Smooth muscle cell of the coronary artery (primary cell): Measurements from ENCODE around the gene UBTFL1. TPM values are rescaled to one million over a fixed set of nuclear protein-coding genes. Genes with fewer than 3 reads are reported as not detected.

Source experiments
- total RNA-seq: library from RNA; depleted of rRNA; stranded (reverse); fragments of >200 nt; gene quantifications from 2 replicates; pipeline ENCODE4 v1.2.3, GENCODE V29; 2014; ENCODE audit warnings: low replicate concordance

The UBTFL1 gene, protein sequence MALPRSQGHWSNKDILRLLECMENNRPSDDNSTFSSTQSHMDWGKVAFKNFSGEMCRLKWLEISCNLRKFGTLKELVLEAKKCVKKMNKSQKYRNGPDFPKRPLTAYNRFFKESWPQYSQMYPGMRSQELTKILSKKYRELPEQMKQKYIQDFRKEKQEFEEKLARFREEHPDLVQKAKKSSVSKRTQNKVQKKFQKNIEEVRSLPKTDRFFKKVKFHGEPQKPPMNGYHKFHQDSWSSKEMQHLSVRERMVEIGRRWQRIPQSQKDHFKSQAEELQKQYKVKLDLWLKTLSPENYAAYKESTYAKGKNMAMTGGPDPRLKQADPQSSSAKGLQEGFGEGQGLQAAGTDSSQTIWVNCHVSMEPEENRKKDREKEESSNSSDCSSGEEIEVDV
- not detected in 2 replicates for total RNA-seq

DNA sequence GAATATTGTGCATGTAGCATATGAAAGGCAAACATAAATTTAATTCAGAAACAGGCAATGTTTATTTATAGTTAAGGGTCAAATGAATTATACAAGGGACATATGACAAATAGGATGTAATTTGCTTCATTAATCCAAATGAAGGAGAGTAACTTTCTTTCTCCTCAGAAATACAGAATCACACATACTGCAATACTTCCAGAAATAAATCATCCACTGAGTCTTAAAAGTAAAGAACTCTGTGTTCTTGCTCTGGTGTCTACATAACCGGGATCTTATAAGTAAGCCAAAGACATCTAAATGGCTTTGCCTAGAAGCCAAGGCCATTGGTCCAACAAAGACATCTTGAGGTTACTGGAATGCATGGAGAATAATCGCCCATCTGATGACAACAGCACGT, at the start of gene UBTFL1:
Gene UBTFL1 (plus strand): TSS at position 301 of the 400 bp plus-strand sequence. CDS start 0 bp downstream, at position 301.

GRCh38 chr11:90134478-90135003, 48.8 kb downstream of the UBTFL1 start, which contains the start of gene NAALAD2:
Gene NAALAD2, plus strand, starts transcription at chr11:90134663. Its CDS starts 96 bp downstream, at chr11:90134759.

Other genes with a start within 250 kb of the UBTFL1 start
- gene TRIM64B, start 207.5 kb upstream of the UBTFL1 start, total RNA-seq, result not detected in 2 replicates
- gene TRIM49D1, start 163.7 kb upstream of the UBTFL1 start, total RNA-seq, result not detected in 2 replicates
- gene TRIM49D2, start 161.9 kb upstream of the UBTFL1 start, total RNA-seq, result not detected in 2 replicates
- not detected in 2 replicates for gene TRIM64, start 119.9 kb upstream of the UBTFL1 start, total RNA-seq
- gene TRIM49C, start 54.8 kb upstream of the UBTFL1 start, total RNA-seq, result not detected in 2 replicates
- 0.08 and 0.35 TPM in 2 replicates for gene NAALAD2, start 48.7 kb downstream of the UBTFL1 start, total RNA-seq
- gene CHORDC1, start 137.1 kb downstream of the UBTFL1 start, total RNA-seq, result 27.4 and 78.6 TPM in 2 replicates